Suppressor macrophage treated with lipopolysaccharide for 1 hour (primary cell): ENCODE measurements around the gene AJM1.
"Not testable (repeated sequence)": the region's sequence is repeated elsewhere in the genome, so short reads cannot be mapped to it uniquely, and the experiment has no call there.

ENCODE experiments used
- DNase-seq, 3 donors: peaks; one replicate each; pipeline ENCODE4 v3.0.0-alpha.2; 2020 to 2022

Gene AJM1

GRCh38 chr9:136842380-136842948 lies at the start of gene AJM1:
Gene AJM1 (plus strand): TSS chr9:136842478. CDS start chr9:136844415, 1,937 bp downstream.
- peak; percentile 79 to 89 (median 83) for DNase-seq

GRCh38 chr9:136793086-136793946 lies 49.0 kb upstream of the AJM1 start:
- peak in 1 of 3 donors; percentile 19 for DNase-seq

GRCh38 chr9:136794281-136794999 lies 47.8 kb upstream of the AJM1 start:
- DNase-seq = no peak

- peak; percentile 50 to 59 (median 58) for DNase-seq
These were observed 47.3 kb upstream of the AJM1 start for GRCh38 chr9:136795000-136795348.

- no peak for DNase-seq
These were observed 46.0 kb upstream of the AJM1 start, which contains the start of gene CCDC183 for GRCh38 chr9:136796238-136796774. Gene CCDC183 (plus strand): TSS chr9:136796338. CDS start chr9:136796398, 60 bp downstream.

- DNase-seq = not testable (repeated sequence)
These were observed 45.4 kb upstream of the AJM1 start for GRCh38 chr9:136796775-136797347.

GRCh38 chr9:136798708-136799078 lies 43.6 kb upstream of the AJM1 start:
- no peak for DNase-seq

GRCh38 chr9:136799079-136799853 lies 43.0 kb upstream of the AJM1 start:
- DNase-seq = no peak

- peak; percentile 42 to 87 (median 69) for DNase-seq
These were observed 42.2 kb upstream of the AJM1 start for GRCh38 chr9:136799854-136800657.

- DNase-seq = no peak
These were observed 40.0 kb upstream of the AJM1 start for GRCh38 chr9:136802321-136802720.

GRCh38 chr9:136803009-136803550 lies 39.2 kb upstream of the AJM1 start:
- not testable (repeated sequence) for DNase-seq

- no peak for DNase-seq
These were observed 38.4 kb upstream of the AJM1 start for GRCh38 chr9:136803551-136804508.

GRCh38 chr9:136804509-136805206 lies 37.6 kb upstream of the AJM1 start:
- DNase-seq = no peak

- DNase-seq = no peak
These were observed 37.0 kb upstream of the AJM1 start for GRCh38 chr9:136805207-136805740.

- no peak for DNase-seq
These were observed 36.2 kb upstream of the AJM1 start for GRCh38 chr9:136806067-136806466.

- no peak for DNase-seq
These were observed 35.6 kb upstream of the AJM1 start for GRCh38 chr9:136806631-136807201.

GRCh38 chr9:136807281-136808074 lies 34.8 kb upstream of the AJM1 start, which contains the start of gene RABL6:
Gene RABL6 (plus strand): TSS chr9:136807948. CDS start chr9:136808197, 249 bp downstream.
- peak; percentile 86 to 96 (median 93) for DNase-seq
